Muscle of back (tissue), 11 donors: ENCODE results near the gene MAP3K6. TPM values are rescaled to one million over a fixed set of nuclear protein-coding genes. Genes with fewer than 3 reads are reported as not detected.
A peak's percentile ranks its signal among the peaks of the same experiment; 100 is the strongest.
"Not testable (repeated sequence)": the region's sequence is repeated elsewhere in the genome, so short reads cannot be mapped to it uniquely, and the experiment has no call there.

Source experiments
- DNase-seq, 3 donors: peaks; one replicate each; pipeline versions ENCODE4 v3.0.0 to v3.0.0-alpha.2; 2013
- polyA plus RNA-seq, 10 donors: library from polyadenylated mRNA; unstranded; fragments of 120-200 nt; gene quantifications; one replicate each; pipeline ENCODE4 v1.2.1, GENCODE V29; 2013; ENCODE audit not compliant: insufficient read length in 10 of 10

Gene MAP3K6
- polyA plus RNA-seq, 10 donors = 8.7 to 14.8 (median 11.0) TPM

DNA sequence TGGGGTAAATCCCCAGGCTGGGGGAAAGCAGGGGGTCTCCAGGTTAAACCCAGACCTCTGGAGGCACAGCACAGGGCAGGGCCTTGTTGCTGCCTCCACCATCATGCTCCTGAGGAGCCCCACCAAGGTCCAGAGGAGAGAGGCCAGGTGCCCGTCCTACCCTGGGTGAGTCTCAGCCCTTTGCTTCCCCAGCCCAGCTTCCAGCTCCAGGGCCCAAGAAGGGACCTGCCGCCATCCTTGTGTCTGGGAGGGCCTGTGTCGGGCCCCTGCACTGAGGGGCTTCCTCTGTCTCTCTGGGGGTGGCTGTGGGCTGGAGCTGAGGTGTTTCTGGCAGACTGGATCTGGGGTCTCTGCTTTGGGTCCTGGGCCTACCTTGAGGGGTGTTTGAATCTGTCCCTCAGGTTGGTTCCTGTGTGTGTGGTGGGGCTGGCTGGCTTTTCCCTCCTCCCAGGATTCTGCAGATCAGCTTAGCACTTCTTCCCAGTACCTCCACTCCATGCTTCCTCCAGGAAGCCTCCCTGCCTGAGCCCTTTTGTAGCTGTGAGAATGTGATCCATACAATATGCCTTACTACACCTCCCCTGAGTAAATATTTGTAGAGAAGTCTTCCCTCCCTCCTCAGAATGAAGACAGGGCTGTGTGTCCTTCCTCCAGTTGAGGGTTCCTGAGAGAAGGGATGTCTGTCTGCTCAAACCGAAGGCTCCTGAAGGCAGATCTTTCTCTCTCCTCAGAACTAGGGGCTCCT is 31.8 kb upstream of the MAP3K6 start:
- no peak for DNase-seq

DNA sequence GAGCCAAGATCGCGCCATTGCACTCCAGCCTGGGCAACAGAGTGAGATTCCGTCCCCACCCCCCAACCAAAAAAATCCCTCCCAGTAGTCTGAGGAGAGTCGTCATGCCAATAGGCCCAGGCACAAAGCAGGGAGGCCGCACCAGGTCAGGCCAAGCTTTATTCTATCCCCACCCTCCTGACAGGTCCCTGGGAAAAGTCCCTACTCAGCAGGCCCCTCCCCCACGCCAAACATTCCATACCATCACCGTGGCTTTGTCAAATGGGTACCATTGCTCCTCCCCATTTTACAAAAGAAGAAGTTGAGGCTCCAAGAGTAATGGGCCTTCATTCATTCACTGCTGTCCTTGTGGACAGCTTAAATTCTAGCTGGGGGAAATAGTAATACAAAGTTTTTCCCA is 31.0 kb upstream of the MAP3K6 start:
- no peak for DNase-seq

DNA sequence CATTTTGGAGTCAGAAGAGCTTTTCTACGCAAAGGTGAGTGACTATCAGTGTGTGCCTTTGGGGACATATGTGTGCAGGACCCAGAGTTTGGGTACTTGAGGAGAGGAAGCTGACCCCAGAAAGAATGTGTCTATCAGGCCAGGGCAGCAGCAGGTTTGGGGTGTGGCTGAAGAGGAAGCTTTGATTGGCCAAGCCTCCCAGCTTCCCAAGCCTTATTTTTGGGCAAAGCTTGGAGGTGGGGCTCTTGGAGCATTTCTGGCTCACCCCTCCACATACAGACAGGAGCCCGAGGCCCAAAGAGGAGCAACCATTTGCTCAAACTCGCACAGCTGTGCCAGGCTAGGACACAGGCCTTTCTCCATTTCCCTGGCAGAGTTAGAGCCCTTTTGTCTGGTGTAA is 30.3 kb upstream of the MAP3K6 start:
- DNase-seq = no peak

DNA sequence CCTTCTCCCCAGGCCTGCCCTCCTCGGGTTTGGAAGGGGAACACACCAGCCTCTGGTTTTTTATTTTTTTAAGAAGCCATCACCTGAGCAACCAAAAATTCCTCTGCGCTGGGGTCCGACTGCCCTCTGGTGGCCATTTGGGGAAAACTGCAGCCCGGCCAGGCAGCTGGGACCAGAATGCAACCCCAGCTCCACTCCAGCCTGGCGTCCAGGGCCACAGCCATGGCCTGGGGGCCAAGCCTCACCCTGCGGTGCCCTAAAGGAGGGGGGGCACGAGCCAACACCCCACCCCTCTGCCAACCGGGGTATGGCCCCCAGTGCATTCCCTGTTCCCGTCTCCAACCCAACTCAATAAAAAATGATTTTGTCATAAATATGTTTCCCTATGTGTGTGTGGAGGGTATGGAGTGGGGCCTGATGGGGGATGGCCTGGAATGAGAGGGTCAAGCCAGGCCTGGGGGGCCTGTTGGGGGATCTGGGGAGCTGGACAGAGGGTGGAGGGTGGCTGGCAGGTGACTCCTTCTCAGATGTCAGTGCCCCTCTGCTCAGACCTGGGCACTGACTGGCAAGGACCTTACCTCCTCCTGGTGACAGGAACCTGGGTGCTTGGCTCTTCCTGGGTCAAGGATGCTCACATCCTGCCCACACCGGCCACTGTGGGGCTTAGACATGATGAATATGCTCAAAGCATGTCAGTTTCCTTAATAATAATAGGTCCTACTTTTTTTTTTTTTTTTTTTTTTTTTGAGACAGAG is 28.9 kb upstream of the MAP3K6 start:
- DNase-seq = peak; percentile 59 to 85 (median 80)

DNA sequence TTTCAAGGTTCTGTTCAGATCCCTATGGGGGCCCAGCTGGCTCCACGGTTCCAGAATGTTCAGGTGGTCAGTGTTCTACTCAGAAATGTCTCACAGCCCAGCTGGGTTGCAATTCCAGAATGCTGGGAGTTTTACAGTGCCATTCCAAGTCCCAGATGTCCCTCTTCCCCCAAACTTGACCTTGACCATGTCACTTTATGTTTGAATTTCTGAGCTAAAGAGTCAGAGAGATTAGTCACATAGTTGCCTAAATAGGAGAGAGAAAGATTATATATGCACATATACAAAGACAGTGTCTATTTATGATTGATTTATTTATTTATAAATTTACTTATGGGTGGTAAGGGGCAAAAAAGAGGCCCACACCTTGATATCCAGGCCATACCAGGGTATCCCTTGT is 28.2 kb upstream of the MAP3K6 start:
- no peak for DNase-seq

DNA sequence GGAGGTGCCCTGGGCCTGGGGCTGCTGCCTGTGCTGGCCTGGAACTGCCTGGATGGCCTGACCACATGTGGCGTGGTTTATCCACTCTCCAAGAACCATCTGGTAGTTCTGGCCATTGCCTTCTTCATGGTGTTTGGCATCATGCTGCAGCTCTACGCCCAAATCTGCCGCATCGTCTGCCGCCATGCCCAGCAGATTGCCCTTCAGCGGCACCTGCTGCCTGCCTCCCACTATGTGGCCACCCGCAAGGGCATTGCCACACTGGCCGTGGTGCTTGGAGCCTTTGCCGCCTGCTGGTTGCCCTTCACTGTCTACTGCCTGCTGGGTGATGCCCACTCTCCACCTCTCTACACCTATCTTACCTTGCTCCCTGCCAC is 27.5 kb upstream of the MAP3K6 start:
- DNase-seq = no peak

DNA sequence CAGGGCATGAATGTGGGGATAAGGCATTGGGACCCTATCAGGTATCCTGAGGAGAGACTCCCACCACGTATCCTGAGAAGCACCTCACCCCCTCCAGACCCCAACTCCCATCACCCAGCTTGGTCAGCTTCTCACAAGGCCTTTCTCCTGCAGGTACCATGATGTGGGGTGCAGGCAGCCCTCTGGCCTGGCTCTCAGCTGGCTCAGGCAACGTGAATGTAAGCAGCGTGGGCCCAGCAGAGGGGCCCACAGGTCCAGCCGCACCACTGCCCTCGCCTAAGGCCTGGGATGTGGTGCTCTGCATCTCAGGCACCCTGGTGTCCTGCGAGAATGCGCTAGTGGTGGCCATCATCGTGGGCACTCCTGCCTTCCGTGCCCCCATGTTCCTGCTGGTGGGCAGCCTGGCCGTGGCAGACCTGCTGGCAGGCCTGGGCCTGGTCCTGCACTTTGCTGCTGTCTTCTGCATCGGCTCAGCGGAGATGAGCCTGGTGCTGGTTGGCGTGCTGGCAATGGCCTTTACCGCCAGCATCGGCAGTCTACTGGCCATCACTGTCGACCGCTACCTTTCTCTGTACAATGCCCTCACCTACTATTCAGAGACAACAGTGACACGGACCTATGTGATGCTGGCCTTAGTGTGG is 27.0 kb upstream of the MAP3K6 start:
- no peak for DNase-seq

DNA sequence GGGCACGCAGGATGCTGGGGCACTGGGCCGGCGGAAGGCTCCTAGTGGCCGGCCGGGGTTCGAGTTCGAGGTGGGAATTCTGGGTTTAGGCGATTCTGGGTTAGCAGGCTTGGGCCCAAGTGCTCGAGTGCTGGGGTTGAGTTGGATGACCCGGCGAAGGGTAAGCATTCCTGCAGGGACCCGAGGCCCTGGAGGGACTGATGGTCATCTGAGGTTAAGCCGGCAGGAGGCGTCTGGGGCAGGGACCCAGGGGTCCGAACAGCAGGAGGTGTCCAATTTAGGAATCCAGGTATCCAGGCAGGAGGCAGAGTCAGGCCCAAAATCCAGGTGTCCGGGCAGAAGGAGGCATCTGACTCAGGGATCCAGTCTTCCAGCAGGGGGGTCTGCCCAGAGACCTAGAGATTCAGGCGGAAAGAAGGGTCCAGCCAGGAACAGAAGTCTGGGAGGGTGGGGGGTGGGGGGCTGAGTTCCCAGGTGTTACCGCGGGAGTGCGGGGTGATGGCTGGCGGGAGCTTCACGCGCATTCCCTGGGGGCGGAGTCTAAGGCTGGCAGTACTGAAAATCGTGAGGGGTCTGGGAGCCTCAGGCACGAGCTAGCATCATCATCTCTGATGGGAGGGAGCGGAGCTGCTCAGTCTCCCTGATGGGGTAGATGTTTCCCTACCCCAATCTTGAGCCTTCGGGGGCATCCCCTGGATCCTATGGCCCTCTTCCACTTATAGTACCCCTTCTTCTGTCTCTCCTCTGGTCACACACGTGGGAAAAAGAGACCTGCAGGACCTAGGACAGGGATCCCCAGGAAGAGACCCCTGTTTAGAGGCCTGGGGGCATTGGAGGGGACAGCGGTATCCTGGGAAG is 26.2 kb upstream of the MAP3K6 start:
- DNase-seq = no peak

DNA sequence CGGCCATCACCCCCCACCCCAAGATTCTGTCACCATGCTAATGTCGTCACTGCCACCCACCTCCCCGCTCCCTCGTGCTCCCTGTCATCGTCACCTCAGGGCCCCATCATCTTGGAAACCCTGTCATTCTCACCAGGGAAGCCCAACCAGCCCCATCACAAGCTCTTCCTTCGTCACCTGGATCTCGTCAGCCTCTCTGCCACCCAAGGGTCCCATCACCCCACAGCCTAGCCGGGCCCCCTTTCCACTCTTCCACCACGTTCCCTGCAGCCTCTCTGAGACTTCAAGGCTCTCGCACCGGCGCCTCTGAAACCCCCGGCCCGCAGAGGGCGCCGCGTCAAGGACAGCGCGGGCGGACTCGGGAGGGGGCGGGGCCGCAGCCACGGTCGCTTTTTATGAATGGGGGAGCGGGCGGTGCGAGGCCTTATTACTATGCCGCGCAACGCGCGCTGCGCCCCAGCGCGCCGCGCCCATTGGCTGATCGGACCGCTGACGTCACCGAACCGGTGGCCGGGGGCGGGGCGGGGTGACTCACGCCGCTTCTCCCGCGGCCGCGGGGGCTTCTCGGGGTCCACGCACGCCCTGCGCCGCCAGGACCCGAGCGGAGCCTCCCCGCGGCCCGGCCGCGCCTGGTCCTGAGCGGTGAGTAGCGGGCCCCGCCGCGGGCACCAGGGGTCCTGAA is 25.5 kb upstream of the MAP3K6 start, which contains the start of gene GPR3:
TSS of gene GPR3 (plus strand) at position 527 of the 682 bp plus-strand sequence. CDS start 1,177 bp downstream, outside the sequence.
- peak; percentile 87 to 94 (median 90) for DNase-seq

DNA sequence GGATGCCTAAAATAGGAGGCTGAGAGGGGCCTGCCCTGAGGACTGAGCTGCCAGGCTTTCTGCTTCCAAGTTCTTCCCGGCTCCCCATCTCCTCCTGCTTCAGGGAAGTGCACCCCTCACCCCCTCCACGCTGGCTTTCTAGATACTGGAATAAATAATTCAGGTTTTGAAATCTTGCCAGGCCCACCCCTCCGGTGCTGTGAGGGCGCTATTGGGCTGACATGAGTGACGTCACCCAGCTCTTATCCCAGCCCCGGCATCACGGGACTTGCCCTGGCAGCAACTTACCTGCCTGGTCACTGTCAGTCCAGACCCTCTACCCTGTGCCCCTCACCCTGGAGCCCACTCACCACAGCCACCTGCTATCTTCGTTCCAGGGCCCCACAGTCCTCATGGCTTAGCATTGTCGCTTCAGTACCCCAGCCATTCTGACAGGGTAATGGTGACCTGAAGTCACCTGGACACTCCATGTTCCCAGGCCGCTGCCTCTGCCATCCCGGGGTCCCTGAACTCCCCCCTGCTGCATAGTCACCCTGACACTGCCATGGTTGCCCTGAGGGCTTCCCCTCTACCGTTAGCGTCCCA is 24.8 kb upstream of the MAP3K6 start:
- peak in 1 of 3 donors; percentile 61 for DNase-seq

DNA sequence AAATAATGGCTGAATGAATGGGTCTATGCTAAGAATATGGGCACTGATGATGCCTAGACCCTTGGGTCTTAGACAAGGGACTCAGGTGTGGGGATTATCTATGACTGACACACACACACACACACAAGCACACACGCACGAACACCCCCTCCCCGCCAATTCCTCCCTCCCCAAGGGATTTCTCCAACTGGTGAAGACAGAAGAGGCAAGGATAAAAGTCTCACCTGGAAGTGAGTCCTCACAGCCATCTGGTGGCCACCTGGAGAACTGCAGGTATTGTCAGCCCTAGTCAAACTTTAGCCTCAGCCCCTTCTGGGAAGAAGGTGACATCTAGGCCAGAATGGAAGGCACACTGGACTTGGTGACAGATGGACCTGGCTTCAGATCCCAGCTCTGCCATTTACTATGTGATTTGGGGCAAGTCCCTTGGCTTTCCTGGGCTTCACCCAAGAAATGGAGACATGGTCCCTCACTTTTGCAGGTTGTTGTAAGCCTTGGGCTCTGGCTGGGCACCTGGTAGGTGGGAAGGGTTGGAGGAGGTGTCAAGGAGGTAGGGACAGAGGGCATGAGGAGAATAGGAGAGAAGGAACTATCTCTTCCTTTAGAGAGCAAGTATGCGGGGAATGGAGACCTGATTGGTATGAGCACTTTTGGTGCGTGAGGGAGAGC is 21.7 kb upstream of the MAP3K6 start:
- DNase-seq = no peak

DNA sequence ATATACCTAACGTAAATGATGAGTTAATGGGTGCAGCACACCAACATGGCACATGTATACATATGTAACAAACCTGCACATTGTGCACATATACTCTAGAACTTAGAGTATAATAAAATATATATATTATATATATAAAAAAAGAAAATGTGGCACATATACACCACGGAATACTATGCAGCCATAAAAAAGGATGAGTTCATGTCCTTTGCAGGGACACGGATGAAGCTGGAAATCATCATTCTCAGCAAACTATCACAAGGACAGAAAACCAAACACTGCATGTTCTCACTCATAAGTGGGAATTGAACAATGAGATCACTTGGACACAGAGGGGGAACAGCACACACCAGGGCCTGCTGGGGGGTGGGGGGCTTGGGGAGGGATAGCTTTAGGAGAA is 18.0 kb upstream of the MAP3K6 start:
- DNase-seq = not testable (repeated sequence)

DNA sequence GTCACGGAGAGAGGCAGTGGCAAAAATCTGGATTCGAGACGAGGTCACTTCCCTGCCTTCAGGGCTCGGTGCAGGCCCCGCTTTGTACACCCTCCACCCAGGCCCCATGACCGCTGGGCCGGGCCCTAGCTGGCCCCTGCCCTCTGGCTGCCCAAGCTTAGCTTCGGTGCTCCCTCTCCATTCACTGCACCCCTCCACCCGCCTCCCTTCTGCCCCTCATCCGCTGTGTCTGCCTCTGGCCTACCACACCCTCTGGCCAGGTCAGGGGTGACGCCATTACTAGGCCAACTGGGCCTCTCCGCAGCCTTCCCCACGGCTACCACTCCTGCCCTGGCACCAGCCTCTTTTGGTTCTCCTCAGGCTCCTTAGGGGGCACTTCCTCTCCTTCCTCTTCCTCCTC is 16.9 kb upstream of the MAP3K6 start:
- no peak for DNase-seq

DNA sequence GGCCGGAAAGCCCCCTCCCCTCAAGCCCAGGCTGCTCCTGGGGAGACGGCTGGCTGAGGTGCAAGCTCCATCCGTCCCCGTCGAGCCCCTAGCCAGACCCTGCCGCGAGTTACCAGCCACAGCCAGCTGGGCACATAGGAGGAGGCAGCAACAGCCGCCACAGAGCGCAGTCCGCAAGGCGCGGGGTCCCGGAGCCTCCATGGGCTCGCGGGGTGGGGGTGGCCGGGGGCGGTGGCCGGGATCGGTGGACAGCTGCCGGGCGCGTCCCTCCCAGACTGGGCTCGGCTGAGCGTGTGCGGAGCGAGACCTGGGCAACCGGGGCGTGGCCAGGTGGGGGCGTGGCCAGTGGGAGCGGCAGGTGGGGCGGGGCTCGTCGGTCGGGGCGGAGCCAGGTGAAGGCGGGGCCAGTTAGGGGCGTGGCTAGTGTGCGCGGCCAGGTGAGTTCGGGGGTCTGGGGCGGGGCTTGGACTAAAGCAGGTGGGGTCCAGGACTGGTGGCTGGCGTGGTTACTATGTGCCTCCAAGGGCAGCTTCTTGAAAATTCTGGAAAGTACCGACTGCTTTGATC is 16.4 kb upstream of the MAP3K6 start, which contains the start of gene CD164L2:
TSS of gene CD164L2 (minus strand) at position 295 of the 567 bp plus-strand sequence. CDS start at position 201, 94 bp downstream.
- no peak for DNase-seq

DNA sequence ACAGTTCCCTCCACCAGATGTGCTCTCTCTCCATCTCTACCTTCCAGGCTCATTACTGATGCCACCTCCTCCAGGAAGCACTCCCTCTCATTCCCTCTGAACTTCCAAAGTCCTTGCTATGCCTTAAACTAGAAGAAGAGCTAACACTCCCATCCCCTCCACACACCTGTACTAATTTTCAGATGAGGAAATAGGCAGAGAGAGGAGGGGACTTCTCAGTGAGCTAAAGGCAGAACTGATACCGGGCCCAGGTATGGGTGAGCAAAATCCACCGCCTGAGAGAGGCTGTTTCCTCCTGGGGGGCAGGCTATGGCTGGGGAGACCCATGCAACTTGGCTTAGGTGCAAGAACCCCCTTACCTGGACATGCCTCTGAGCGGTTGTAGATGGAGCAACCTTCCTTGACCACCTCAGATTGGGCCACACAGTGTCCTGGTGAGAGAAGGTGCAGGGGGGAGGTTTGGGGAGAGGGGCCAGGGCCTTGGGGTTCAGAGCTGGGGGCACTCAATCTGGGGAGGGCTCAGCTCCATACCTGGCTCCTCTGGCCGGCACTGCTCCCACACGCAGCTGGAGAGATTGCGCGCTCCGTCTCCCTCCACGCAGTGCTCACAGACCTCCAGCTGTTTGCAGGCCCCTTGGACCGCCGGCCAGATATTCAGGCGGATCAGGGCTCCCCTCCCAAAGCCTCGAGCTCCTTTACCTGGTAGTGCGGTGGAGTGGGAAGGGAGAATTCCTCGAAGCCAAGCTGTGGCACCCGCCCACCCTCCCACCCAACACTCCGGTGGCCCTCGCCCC is 15.4 kb upstream of the MAP3K6 start:
- DNase-seq = no peak

DNA sequence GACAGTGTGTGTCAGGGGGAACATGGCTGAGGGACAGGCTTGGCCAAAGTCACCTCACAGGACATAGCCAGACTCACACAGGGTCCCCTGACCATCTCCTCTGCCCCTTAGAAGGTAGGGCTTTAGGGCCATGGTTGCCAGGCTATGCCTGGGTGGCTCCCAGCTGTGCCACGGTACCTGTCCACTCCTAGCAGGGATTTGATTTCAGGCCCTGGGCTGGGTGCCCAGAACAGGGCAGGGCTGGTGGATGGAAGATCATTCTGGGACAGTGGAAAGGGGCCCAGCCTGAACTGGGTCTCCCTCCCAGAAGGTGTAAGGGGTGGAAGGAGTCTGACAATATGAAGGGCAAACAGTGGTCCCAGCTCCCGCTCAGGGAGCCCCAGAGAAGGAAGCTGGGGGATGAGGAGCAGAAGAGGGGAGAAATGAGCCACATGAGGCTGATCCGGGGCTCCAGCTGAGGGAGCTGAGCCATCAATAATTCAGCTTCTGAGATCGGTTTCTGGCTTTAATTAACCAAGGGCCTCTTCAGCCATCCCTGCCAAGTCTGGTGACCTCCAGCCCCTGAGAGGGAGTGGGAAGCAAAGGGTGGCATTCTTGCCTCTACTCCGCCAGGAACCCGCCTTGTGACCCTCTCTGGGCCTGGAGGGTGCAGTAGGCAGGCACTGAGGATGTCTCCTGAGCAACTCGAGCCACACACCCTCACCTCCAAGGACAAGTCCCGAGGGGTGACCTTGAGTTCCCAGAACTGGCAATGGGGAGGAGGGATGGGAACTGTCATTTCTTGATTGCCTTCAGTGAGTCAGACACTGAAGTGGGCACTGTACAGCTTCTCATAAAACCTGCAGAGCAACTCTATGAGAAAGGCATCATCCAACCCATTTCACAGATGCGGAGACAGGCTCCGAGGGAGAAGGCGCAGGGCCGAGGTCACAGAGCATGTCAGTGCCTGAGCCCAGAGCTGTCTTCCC is 14.3 kb upstream of the MAP3K6 start:
- DNase-seq = no peak

DNA sequence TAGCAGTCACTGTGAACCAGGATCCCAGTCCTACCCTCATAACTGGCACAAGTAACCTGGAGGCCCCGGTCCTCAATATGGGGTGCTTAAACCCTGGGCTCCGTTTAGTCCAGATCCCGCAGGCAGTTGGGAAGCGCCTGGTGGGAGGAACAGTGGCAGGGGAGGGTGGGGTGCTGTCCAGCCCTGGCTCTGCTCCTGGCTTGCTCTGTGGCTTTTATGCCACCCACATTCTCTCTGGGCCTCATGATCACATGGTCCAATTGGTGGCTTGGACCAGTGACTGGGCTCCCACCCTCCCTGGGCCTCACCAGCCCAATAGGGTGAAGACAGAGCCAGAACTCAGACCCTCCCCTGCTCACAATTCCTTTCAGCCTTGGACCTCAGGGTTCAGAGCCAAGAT is 13.5 kb upstream of the MAP3K6 start:
- no peak for DNase-seq
